ENCODE results near the gene AVL9. TPM values are rescaled to one million over a fixed set of nuclear protein-coding genes. Genes with fewer than 3 reads are reported as not detected.
A peak's percentile ranks its signal among the peaks of the same experiment; 100 is the strongest.

Gene AVL9
- total and polyA plus RNA-seq, 2 of the 4 experiments (the other 2 are of a cell fraction), result 13.1 to 21.7 TPM

- H3K36me3 ChIP-seq (ENCODE audit: control insufficient read depth, insufficient read depth, low read length), result no peaks in the 10 kb centered on the region
- H3K9me3 ChIP-seq (ENCODE audit: control insufficient read depth, insufficient read depth, low read length), result no peaks in the 10 kb centered on the region
- H3K4me3 ChIP-seq (ENCODE audit: insufficient read depth, low read depth, low read length), result no peak overlapping the region
- no peak overlapping the region for H2AFZ ChIP-seq (replicated peaks; ENCODE audit: low read length, poor library complexity)
- H4K20me1 ChIP-seq (ENCODE audit: insufficient read depth, low read length), result peaks cover 27% of the 10 kb centered on the region
- no peak overlapping the region for H4K8ac ChIP-seq (ENCODE audit: low read depth in 2 of 2, low read length in 2 of 2)
- WGBS, 2 experiments (ENCODE audit: extremely low coverage in 2 of 2, insufficient read length in 1 of 2), result no CpG with 5 or more reads among the region's 6 CpGs
- no peaks in the 10 kb centered on the region for H3K27me3 ChIP-seq (ENCODE audit: control insufficient read depth, insufficient read depth, low read length)
- H2AK9ac ChIP-seq (replicated peaks; ENCODE audit: low read depth, low read length, poor library complexity), result no peak overlapping the region
- no peak overlapping the region for H3K18ac ChIP-seq (ENCODE audit: low read depth, low read length)
- no peak overlapping the region for H4K5ac ChIP-seq (ENCODE audit: low read depth, low read length)
- H2AK5ac ChIP-seq (ENCODE audit: low read depth, low read length), result no peak overlapping the region
- no peak overlapping the region for H3K27ac ChIP-seq (ENCODE audit: insufficient read depth, low read length)
- no peak overlapping the region for H2BK20ac ChIP-seq (ENCODE audit: low read depth, low read length)
- no peak overlapping the region for H3K4ac ChIP-seq (ENCODE audit: low read depth, low read length)
- no peak overlapping the region for H2BK15ac ChIP-seq (ENCODE audit: low read depth, low read length)
- H2BK120ac ChIP-seq (ENCODE audit: low read depth, low read length), result no peak overlapping the region
- H3K9me1 ChIP-seq (ENCODE audit: insufficient read depth, low read length), result no peaks in the 10 kb centered on the region
- no peak overlapping the region for H3K14ac ChIP-seq (replicated peaks; ENCODE audit: low read depth, low read length)
- ATAC-seq (ENCODE audit: low read depth) (no peak), DNase-seq (no peak)
- dilution Hi-C loops (cut with HindIII; ENCODE audit: low sequenced_read_pairs, unreplicated experiment), result no loop called here
- TF ChIP-seq, protein P1, sequence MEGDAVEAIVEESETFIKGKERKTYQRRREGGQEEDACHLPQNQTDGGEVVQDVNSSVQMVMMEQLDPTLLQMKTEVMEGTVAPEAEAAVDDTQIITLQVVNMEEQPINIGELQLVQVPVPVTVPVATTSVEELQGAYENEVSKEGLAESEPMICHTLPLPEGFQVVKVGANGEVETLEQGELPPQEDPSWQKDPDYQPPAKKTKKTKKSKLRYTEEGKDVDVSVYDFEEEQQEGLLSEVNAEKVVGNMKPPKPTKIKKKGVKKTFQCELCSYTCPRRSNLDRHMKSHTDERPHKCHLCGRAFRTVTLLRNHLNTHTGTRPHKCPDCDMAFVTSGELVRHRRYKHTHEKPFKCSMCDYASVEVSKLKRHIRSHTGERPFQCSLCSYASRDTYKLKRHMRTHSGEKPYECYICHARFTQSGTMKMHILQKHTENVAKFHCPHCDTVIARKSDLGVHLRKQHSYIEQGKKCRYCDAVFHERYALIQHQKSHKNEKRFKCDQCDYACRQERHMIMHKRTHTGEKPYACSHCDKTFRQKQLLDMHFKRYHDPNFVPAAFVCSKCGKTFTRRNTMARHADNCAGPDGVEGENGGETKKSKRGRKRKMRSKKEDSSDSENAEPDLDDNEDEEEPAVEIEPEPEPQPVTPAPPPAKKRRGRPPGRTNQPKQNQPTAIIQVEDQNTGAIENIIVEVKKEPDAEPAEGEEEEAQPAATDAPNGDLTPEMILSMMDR (conservative IDR thresholded peaks at IDR 0.05; ENCODE audit: low read depth, low read length), result no peak
- TF ChIP-seq CEBPB (IDR thresholded peaks at IDR 0.05; ENCODE audit: low read depth, low read length), result peak; percentile 9; the same call in 1 of the 2 replicates
- ChIA-PET POLR2A (ENCODE audit: unreplicated experiment) (no interaction called here), CTCF (no interaction called here)
- intact Hi-C loops (cut with micrococcal nuclease), result loop anchor here (5.0 kb wide), 1 partner anchor 60 kb away; no protein-coding TSS in a partner anchor
- H3K23ac ChIP-seq (ENCODE audit: low read depth, low read length), result no peak overlapping the region
- no peak overlapping the region for H3K56ac ChIP-seq (ENCODE audit: extremely low read depth, insufficient read depth, low read length)
- in situ Hi-C loops (cut with MboI; ENCODE audit: low sequenced_read_pairs), result no loop called here
- BruUV-seq (replicated peaks), result no TSS peak
- no peak overlapping the region for H4K91ac ChIP-seq (ENCODE audit: insufficient read depth, low read depth, low read length)
- no peak overlapping the region for H2BK5ac ChIP-seq (ENCODE audit: low read depth, low read length, poor library complexity, severe bottlenecking)
- no peak overlapping the region for H3K9ac ChIP-seq (ENCODE audit: low read depth, low read length)
- peaks cover 3 to 52% of the 10 kb centered on the region in 2 experiments for H3K79me1 ChIP-seq (ENCODE audit: low read depth in 1 of 2, low read length in 2 of 2)
- H3K4me1 ChIP-seq (ENCODE audit: control insufficient read depth, insufficient read depth, low read length), result no peaks in the 10 kb centered on the region
- no peak overlapping the region; the same call in 1 of the 2 replicates for H3K4me2 ChIP-seq (ENCODE audit: low read depth, low read length)
Observed at GRCh38 chr7:32507414-32507813, 12.1 kb downstream of the AVL9 start.

All from IMR-90 (cell line).